ENCODE results near the gene CD151. TPM values are rescaled to one million over a fixed set of nuclear protein-coding genes. Genes with fewer than 3 reads are reported as not detected.

CD151 gene
- total RNA-seq, 4 donors from 2014 or later = 102 to 277 (median 237) TPM

Small RNA genes within 50 kb of the gene (small RNA-seq; reads per million reads assigned to genes)
- 0 reads per million in 2 donors for gene SNORA52

Other genes starting within 250 kb of the CD151 start
- 10 to 100 TPM; 28.1 to 80.9 (median 58.4) TPM for gene IRF7, start 217.0 kb upstream of the CD151 start, total RNA-seq
- gene CDHR5, start 208.0 kb upstream of the CD151 start, total RNA-seq = 1,000 to 10,000 TPM in 3 of 4 donors, 10 to 100 TPM in 1; 77.6 to 1,696 (median 1,274) TPM
- 10 to 100 TPM in 1 of 4 donors, not detected in 3; 12.6 TPM for gene SCT, start 205.8 kb upstream of the CD151 start, total RNA-seq
- gene DRD4, start 195.7 kb upstream of the CD151 start, total RNA-seq = 1 to 10 TPM in 2 of 4 donors, not detected in 2; 1.6 to 3.0 TPM
- gene DEAF1, start 137.7 kb upstream of the CD151 start, total RNA-seq = 10 to 100 TPM; 14.9 to 56.2 (median 47.0) TPM
- 10 to 100 TPM; 10.7 to 58.9 (median 44.5) TPM for gene TMEM80, start 137.1 kb upstream of the CD151 start, total RNA-seq
- gene EPS8L2, start 126.7 kb upstream of the CD151 start, total RNA-seq = 100 to 1,000 TPM; 258 to 710 (median 672) TPM
- 100 to 1,000 TPM; 140 to 175 (median 149) TPM for gene TALDO1, start 85.5 kb upstream of the CD151 start, total RNA-seq
- gene GATD1, start 55.5 kb upstream of the CD151 start, total RNA-seq = 10 to 100 TPM; 47.6 to 81.7 (median 52.9) TPM
- not detected for gene CEND1, start 42.9 kb upstream of the CD151 start, total RNA-seq
- gene SLC25A22, start 34.7 kb upstream of the CD151 start, total RNA-seq = 10 to 100 TPM; 14.2 to 22.0 (median 16.6) TPM
- 10 to 100 TPM; 29.1 to 83.3 (median 70.2) TPM for gene PIDD1, start 27.7 kb upstream of the CD151 start, total RNA-seq
- 1,000 to 10,000 TPM in 1 of 4 donors, 100 to 1,000 TPM in 3; 261 to 1,717 (median 510) TPM for gene RPLP2, start 23.0 kb upstream of the CD151 start, total RNA-seq
- gene PNPLA2, start 14.0 kb upstream of the CD151 start, total RNA-seq = 100 to 1,000 TPM in 3 of 4 donors, 10 to 100 TPM in 1; 71.8 to 254 (median 163) TPM
- gene CRACR2B, start 5.0 kb upstream of the CD151 start, total RNA-seq = 100 to 1,000 TPM in 3 of 4 donors, 10 to 100 TPM in 1; 44.0 to 175 (median 110) TPM
- 10 to 100 TPM; 37.8 to 67.1 (median 44.8) TPM for gene POLR2L, start 9.6 kb downstream of the CD151 start, total RNA-seq
- 10 to 100 TPM; 20.0 to 52.1 (median 38.4) TPM for gene TSPAN4, start 9.9 kb downstream of the CD151 start, total RNA-seq
- gene CHID1, start 77.9 kb downstream of the CD151 start, total RNA-seq = 10 to 100 TPM; 50.6 to 72.6 (median 57.2) TPM
- gene AP2A2, start 92.9 kb downstream of the CD151 start, total RNA-seq = 100 to 1,000 TPM; 103 to 383 (median 136) TPM
- not detected for gene MUC6, start 203.8 kb downstream of the CD151 start, total RNA-seq
- gene MUC2, start 241.9 kb downstream of the CD151 start, total RNA-seq = 1,000 to 10,000 TPM in 2 of 4 donors, 100 to 1,000 TPM in 2; 817 to 1,165 (median 1,010) TPM